GM21619 (cell line): Measurements from ENCODE around the gene FXYD7.
"Not testable (repeated sequence)": the region's sequence is repeated elsewhere in the genome, so short reads cannot be mapped to it uniquely, and the experiment has no call there.

Experiments used
- ATAC-seq: cut with Tn5 transposase; IDR thresholded peaks from one replicate; pipeline ENCODE4 v1.9.1; 2021; ENCODE audit not compliant: unreplicated experiment

Gene FXYD7

GRCh38 chr19:35143231-35143715 lies at the start of gene FXYD7:
Gene FXYD7, plus strand, starts transcription at chr19:35143255. Its CDS starts 79 bp downstream, at chr19:35143334.
- ATAC-seq = no peak

- ATAC-seq = no peak
Observed at GRCh38 chr19:35093430-35093829, 49.6 kb upstream of the FXYD7 start.

DNA sequence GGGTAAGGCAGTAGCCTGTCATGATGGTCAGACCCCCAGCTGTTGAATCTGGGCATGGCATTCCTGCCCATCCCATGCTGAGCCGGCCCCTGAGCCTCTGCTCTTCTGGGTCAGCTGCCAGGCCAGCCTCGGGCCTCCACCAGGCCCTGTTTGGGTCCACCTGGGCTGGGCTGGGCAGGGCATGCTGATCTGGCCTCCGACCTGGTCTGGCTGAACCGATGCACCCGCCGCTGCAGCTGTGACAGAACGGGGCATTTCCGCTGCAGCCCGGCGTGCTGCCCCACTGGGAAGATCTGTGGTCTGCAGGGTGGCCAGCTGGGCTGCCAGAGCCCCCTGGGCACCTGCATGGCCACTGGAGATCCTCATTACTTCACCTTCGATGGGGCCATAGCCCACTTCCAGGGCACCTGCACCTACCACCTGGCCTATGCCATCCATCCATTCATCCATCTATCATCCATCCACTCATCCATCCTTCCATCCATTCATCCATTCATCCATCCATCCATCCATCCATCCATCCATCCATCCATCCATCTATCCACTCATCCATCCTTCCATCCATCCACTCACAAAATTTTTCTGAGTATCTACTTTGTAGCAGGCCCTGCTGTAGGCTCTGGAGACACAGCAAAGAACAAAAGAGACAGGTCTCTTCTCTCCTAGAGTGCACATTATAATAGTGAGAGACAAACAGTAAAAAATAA lies 49.0 kb upstream of the FXYD7 start:
- no peak for ATAC-seq

DNA sequence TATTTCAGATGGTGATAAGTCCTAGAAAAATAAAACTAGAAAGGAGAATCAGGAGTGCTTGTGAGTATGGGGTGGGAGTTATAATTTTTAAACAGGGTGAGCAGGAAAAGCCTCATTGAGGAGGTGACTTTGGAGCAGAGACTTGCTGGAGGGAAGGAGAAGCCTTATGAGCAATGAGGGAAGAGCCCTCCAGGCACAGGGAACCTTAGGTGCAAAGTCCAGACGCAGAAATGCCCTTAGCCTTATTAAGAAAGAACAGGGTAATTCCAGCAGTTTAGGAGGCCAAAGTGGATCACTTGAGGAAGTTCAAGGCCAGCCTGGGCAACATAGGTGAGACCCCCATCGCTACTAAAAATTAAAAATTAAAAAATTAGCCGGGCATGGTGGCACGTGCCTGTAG lies 48.4 kb upstream of the FXYD7 start:
- no peak for ATAC-seq

DNA sequence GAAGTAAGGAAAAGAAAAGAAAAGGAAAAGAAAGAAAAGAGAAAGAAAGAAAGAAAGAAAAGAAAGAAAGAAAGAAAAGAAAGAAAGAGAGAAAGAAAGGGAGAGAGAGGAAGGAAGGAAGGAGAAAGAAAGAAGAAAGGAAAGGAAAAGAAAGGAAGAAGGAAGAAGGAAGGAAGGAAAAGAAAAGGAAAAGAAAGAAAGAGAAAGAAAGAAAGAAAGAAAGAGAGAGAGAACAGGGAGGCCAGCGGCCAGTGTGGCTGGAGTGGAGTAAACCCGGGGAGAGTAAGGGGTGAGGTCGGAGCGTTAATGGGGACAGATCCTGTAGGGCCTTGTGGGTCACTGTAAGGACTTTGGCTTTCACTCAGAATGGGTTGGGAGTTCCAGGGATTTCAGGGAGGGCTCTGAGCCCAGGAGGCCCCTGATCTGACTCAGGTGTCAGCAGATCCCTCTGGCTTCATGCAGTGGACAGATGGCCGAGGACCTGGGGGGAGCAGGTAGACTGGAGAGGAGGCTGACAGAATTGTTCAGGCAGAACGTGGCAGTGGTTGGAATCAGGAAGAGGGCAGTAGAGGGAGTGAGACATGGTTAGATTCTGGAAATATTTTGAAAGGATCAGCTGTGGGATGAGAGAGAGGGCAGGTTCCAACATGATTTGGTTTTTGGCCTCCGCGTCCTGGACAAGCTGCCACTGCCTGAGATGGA lies 47.2 kb upstream of the FXYD7 start:
- no peak for ATAC-seq

- ATAC-seq = no peak
Observed at GRCh38 chr19:35098413-35099049, 44.5 kb upstream of the FXYD7 start.

DNA sequence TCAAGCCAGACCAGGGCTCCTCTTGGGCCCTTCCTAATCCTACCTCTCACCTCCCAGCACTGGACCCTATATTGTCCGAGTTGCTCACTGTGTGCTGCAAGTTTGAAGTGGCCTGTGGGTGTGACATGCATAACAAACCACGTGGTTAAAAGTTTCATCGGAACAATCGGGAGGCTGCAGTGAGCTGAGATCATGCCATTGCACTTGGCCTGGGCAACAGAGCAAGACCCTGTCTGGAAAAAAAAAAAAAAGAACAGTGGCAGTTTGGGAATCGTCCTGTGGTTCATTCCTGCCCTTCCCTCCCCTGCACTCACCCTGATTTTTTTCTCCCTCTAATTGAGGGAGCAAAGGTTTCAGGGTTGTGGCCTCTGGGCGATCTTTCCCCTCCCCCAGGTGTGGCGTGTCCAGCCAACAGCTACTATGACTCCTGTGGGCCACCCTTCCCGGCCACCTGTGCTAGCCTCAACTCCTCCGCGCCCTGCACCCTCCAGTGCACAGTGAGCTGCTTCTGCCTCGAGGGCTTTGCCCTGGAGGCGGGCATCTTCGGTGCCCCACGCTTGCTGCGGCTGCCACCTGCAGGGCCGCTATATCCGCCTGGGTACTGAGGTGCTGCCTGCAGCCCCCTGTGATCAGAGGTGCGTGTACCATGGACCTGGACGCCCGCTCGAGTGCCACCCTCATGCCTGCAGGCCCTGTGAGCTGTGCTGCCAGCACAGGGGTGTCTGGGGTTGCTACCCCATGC lies 43.7 kb upstream of the FXYD7 start:
- ATAC-seq = no peak

DNA sequence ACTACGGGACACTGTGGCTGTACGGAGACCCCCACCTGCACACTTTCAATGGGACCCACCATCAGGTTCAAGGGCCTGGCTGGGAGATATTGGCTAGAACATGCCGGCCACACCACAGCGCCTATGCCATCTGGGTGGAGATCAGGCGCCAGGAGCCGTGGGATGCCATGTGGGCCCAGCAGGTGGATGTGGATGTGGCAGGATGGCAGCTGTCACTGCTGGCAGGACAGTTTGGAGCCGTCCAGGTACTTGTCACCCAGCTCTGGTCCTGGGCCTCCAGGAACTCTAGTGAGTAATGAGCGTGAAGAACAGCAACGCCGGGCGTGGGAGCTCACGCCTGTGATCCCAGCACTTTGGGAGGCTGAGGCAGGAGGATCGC lies 43.2 kb upstream of the FXYD7 start:
- ATAC-seq = no peak

DNA sequence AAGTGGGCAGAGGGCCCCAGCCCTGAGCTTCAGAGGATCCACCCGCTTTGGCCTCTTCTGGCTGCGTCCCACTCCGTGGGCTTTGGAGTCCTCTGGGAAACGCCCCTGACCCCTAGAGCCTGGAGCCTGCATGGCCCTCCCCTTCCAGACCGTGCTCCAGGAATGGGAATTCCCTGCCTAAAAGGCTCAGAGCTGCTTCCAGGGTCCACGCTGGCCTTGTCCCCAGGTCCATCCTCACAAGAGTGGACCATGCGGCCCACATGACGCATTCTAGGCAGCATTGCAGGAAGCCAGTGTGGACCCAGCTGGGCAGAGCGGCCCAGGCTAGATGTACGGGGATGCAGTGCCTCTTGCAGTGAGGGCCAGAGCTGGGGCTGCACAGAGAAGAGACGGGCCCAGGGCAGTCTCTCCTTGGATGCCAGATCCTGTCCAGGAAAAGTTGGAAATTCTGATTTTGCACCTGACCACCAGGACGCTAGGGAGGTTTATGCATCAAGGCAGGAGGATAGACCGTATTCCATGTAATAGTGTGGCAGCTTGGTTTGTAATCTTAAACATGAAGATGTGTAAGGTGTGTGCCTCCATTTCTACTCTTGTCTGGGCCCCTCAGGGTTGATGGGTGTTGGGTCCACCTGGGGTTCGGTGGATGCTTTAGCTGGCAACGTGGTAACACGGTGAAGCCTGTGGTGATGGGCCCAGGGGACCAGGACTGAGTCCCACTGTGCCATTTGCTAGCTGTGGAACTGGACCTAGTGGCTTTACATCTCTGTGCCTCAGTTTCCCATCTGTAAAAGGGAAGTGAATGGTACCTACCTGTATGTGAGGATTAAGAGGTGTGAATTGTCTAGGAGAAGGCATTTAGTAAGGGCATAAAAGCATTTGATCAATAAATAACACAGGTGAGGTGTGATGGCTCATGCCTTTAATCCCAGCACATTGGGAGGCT lies 42.2 kb upstream of the FXYD7 start:
- no peak for ATAC-seq

GRCh38 chr19:35101949-35102348 lies 41.1 kb upstream of the FXYD7 start:
- not testable (repeated sequence) for ATAC-seq

GRCh38 chr19:35103614-35104013 lies 39.4 kb upstream of the FXYD7 start:
- ATAC-seq = not testable (repeated sequence)

DNA sequence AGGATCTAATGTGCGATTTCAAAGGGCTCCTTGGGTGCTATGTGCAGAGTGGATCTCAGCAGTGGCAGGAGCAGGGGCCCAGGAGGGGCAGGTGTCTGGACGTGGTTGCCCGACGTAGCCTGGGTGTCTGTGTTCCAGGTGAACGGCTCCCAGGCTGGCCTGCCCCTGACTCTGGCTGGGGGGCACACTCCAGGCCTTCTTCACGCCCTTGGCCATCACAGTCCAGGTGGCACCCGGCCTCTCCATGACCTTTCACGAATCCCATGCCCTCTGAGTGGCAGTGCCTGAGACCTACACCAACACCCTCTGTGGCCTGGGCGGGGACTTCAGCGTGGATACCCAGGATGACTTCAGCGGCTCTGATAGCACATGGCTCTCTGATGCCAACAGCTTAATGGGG lies 38.7 kb upstream of the FXYD7 start:
- ATAC-seq = no peak

DNA sequence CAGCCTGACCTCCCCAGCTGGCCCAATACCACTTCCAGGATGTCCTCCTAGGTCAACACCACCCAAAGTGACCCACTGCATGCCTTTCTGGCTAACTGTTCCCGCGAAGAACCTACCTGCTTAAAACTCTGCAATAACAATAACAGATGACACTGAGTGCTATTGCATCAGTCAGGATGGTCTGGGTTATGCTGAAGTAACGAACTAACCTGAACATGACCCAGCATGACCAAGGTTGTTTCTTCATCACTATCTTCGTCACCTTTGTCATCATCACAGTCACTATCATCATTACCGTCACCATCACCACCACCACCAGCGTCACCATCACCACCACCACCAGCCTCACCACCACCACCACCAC lies 38.0 kb upstream of the FXYD7 start:
- no peak for ATAC-seq

DNA sequence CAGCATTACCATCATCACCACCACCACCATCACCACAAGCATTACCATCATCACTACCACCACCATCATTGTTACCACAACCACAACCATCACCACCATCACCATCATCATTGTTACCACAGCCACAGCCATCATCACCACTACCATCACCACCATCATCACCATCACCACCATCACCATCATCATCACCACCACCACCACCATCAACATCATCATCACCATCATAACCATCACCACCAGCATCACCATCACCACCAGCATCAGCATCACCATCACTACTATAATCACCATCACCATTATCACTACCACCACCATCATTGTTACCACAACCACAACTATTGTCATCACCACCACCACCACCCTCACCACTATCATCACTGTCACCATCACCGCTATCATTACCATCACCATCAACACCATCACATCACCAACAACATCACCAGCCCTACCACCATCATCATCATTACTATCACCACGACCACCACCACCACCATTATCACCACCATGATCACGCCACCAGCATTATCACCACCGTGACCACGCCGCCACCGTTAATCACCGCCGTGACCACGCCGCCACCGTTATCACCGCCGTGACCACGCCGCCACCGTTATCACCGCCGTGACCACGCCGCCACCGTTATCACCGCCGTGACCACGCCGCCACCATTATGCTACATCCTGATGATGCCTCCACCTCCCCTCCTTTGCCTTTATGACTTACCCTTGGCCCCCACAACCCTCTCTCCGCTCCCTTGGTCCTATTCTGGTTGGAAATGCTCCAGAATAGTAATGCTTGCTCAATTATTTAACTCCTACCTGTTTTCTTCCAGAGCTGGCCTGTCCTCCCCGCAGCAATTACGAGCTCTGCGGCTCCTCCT lies 37.4 kb upstream of the FXYD7 start:
- no peak for ATAC-seq

- ATAC-seq = no peak
Observed at GRCh38 chr19:35106291-35106583, 36.8 kb upstream of the FXYD7 start.

GRCh38 chr19:35106898-35107541 lies 36.0 kb upstream of the FXYD7 start:
- ATAC-seq = no peak

GRCh38 chr19:35107545-35107944 lies 35.5 kb upstream of the FXYD7 start:
- no peak for ATAC-seq

GRCh38 chr19:35108730-35109129 lies 34.3 kb upstream of the FXYD7 start:
- ATAC-seq = no peak
